ENCODE data around the gene ZNF831.

Gene ZNF831

DNA sequence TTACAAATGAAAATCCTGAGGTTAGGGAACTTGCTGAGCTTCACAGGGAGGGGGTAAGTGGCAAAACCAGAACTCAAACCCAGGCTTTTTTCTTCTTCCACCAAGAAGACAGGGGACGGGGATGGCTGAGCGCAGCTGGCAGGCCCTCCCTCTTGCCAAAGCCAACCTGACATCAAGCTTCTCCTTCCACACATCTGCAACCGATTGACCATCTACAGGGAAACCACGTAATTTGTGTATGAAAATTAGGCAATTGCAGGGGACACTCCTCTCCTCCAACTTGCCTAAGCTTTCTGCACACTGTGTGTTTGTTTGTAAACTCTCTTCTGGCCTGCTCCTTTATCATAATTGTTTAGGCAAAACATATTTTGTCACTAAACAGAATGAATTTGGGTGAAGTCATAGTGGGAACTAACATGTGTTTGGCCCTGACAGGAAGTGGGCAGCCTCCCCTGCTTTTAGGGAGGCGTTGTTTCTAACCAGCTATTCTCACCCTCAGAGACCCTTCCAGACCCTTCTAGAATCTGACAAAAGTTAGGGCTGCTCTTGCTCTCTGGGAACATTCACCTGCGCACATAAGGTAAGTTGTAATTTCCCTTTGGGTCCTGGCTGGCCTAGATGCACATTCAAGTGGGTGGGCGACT, 18.9 kb downstream of the ZNF831 start:
- DNase-seq: no peak

DNA sequence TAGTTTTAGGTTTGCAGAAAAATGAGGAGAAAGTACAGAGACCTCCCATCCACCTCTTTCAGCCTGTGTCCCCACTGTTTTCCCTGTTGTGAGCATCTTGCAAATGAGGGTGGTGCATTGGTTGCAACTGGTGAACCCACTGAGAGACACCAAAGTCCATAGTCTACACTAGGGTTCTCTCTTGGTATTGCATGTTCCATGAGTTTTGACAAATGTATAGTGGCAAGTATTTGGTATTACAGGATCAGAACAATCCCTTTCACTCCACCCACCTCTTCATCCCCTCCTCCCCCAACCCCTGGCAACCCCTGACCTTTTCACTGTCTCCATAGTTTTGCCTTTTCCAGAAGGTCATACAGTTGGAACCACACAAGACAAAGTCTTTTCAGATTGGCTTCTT, 20.1 kb downstream of the ZNF831 start:
- DNase-seq: no peak

- no peak for DNase-seq
Observed at GRCh38 chr20:59184880-59185447, 21.3 kb downstream of the ZNF831 start.

- DNase-seq: no peak
Observed at GRCh38 chr20:59185809-59186208, 22.2 kb downstream of the ZNF831 start.

- DNase-seq: no peak
Observed at GRCh38 chr20:59190466-59190865, 26.8 kb downstream of the ZNF831 start.

DNA sequence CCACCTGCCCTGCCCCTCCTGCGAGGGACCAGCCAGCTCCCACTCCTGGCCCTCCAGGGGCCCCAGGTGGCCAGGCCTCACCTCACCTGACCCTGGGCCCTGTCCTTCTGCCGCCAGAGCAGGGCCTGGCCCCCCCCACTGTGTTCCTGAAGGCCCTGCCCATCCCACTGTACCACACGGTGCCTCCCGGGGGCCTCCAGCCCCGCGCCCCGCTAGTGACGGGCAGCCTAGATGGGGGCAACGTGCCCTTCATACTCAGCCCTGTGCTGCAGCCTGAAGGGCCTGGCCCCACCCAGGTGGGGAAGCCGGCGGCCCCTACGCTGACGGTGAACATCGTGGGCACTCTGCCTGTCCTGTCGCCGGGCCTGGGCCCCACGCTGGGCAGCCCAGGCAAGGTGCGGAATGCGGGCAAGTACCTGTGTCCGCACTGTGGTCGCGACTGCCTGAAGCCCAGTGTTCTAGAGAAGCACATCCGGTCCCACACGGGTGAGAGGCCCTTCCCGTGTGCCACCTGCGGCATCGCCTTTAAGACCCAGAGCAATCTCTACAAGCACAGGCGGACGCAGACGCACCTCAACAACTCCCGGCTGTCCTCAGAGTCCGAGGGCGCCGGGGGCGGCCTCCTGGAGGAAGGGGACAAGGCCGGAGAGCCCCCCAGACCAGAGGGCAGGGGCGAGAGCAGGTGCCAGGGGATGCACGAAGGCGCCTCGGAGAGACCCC, 27.6 kb downstream of the ZNF831 start:
- no peak for DNase-seq

- DNase-seq: no peak
Observed at GRCh38 chr20:59191756-59192532, 28.3 kb downstream of the ZNF831 start.

DNA sequence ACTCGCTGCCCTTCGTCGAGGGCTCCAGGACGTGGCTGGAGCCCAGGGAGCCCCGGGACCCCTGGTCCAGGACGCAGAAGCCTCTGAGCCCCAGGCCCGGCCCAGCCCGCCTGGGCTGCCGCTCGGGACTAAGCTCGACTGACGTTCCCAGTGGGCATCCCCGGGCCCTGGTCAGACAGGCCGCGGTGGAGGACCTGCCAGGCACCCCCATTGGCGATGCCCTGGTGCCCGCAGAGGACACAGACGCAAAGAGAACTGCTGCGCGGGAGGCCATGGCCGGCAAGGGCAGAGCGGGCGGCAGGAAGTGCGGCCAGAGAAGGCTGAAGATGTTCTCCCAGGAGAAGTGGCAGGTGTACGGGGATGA, 28.9 kb downstream of the ZNF831 start:
- DNase-seq: no peak

- no peak for DNase-seq
Observed at GRCh38 chr20:59193325-59193724, 29.7 kb downstream of the ZNF831 start.

DNA sequence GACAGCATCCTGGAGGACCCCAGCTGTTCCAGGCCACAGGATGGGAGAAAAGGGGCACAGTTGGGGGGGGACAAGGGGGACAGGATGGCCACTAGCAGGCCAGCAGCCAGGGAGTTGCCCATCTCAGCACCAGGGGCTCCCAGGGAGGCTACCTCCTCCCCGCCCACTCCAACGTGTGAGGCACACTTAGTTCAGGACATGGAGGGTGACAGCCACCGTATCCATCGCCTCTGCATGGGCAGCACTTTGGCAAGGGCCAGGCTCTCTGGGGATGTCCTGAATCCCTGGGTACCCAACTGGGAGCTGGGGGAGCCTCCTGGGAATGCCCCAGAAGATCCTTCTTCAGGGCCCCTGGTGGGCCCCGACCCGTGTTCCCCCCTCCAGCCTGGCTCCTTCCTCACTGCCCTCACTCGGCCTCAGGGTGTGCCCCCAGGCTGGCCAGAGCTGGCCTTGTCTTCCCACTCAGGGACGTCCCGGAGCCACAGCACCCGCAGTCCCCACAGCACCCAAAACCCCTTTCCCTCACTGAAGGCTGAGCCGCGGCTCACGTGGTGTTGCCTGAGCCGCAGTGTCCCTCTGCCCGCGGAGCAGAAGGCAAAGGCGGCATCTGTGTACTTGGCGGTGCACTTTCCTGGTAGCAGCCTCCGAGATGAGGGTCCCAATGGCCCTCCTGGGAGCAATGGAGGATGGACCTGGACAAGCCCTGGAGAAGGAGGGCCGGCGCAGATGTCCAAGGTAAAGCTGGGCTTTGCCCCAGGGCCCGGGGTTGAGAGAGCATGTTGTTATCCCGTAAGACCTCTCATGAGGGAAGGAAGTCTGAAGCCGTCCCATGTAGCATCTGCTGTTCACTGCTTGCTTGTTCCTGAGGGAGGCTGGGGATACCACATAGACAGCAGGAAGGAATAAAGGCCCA, 30.7 kb downstream of the ZNF831 start:
- DNase-seq: no peak

- no peak for DNase-seq
Observed at GRCh38 chr20:59195316-59195993, 31.8 kb downstream of the ZNF831 start.

DNA sequence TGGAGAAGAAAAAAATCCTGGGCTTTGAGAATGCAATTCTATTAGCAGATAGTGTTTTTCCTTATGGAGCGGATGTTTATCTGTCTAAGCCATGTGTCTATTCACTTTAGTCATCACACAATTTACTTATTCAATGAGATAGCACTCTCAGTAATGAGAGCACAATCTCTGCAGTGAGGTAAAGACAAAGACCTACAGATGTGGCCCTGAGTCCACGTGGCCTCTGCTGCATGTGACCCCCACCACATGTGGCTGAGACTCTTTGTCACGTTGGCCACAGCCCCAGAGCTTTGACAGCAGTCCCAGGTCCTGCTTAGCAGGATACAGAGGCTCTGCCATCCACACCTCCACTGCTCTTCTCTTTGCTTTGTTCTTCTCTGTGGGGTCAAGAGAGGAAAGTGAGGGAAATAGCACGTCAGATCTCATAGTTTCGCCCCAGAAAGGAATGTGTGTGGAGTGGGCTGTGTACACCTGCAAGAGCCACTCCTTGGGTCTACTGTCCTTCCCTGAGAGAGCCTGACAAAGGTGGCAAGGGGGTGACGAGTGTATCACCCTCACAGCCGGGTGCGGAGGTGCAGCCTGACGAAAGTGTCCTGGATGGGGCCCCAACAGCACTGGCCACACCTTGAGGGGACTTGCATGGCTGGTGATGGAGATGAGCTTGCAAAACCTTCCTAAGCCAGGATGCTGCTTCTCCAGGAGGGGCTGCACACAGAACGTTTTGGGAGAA, 40.7 kb downstream of the ZNF831 start:
- no peak for DNase-seq

DNA sequence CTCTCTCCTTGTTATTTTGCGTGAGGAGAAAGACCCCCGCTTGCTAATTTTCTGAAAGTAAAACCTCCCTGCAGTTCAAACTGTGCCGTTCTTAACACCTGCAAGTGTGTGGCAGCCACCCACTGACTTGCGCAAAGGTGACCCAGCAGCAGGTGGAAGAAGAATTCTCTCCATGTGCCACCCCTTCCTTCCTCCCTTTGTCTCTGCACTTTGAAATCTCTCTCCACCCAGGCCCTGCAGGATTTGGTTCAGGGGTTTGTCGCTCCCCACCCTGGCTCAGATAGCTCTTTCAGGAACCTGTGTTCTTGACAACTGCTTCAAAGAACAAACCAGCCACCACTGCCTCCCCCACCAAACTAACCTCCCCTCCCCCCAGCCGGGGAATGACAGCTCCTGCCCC, 41.4 kb downstream of the ZNF831 start:
- DNase-seq: no peak

GRCh38 chr20:59207235-59207634, 43.6 kb downstream of the ZNF831 start:
- DNase-seq: no peak

DNA sequence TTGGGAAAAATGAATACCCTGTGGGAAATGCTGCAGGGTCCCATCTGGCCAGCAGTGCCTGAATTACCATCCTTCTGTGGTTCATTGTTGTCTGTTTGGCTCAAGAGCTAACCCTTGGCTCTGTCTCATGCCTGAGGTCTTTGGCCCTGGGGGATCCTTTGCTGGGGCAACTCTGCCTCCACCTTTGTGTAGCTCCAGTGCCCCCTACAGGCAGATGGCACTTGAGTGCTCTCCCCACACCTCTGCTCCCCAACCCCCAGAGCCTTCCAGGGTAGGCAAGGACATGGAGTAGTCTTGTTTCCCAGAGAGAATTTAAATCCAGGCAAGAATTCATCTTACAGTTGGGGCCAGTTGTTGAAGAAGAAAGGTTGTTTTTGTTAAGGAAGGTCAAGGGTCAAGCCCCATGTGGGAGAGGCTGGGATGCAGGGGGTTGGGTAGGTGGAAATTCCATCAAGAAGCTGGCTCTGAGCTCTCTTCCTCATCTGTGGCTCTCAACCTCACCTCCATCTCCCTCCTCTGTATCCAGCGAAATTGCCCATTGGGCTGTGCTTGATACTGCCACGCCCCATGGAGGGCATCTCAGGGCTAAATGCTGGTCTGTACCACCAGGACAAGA, 44.2 kb downstream of the ZNF831 start:
- no peak for DNase-seq

- DNase-seq: no peak
Observed at GRCh38 chr20:59210186-59210585, 46.6 kb downstream of the ZNF831 start.

GRCh38 chr20:59211208-59211765, 47.7 kb downstream of the ZNF831 start:
- DNase-seq: no peak

DNA sequence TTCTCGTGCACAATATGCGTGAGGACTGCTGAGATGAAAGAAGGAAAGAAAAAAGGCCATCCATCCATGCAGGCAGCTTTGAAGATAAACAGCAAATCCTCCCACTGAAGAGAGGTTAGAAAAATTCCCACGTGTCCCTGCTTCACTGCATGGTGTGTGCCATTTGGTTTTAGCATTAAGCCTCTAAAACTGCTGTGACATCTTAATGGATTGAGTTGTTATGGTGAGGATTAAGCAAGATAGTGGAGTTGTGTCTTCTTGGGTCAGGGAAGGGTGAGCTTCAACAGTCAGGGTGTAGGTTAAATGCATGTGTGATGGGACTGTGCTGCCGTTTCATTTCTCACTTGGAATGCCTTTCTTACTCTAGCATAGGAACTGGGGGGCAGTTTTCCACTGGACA, 50.5 kb downstream of the ZNF831 start:
- no peak for DNase-seq

- no peak for DNase-seq
Observed at GRCh38 chr20:59214606-59215547, 51.3 kb downstream of the ZNF831 start.
